ENCODE measurements around the gene EXTL1. TPM values are rescaled to one million over a fixed set of nuclear protein-coding genes. Genes with fewer than 3 reads are reported as not detected.
"Not testable (repeated sequence)": the region's sequence is repeated elsewhere in the genome, so short reads cannot be mapped to it uniquely, and the experiment has no call there.

Gene EXTL1
- polyA plus RNA-seq (2013, experiment 1 of 2) = 0.45 TPM
- 0.82 TPM for polyA plus RNA-seq (2013, experiment 2 of 2)

- Histone ChIP-seq H3K27me3 (ENCODE audit: insufficient read depth, low read length) (no peaks in the 10 kb centered on the region), H3K36me3 (ENCODE audit: insufficient read depth, low read length) (no peaks in the 10 kb centered on the region), H3K27ac (ENCODE audit: low read depth, low read length) (no peak within 1 kb of the TSS), H3K4me3 (ENCODE audit: low read length) (peak within 1 kb of the TSS; percentile 49), H3K9me3 (ENCODE audit: insufficient read depth, low read depth, low read length) (no peaks in the 10 kb centered on the region), H3K4me1 (ENCODE audit: insufficient read depth, low read length) (peaks cover 5% of the 10 kb centered on the region; the same call in 1 of the 2 replicates), H3K9ac (ENCODE audit: low read depth, low read length) (no peak within 1 kb of the TSS; the same call in 1 of the 2 replicates)
- WGBS = 40% methylated on average over 15 of the region's 15 CpGs
Measured at GRCh38 chr1:26021647-26022403, at the start of gene EXTL1. Gene EXTL1 (plus strand): TSS chr1:26021775. CDS start chr1:26022647, 872 bp downstream.

GRCh38 chr1:25971811-25972180 is 49.8 kb upstream of the EXTL1 start:
- no peaks in the 10 kb centered on the region for H3K27me3 ChIP-seq (ENCODE audit: insufficient read depth, low read length)
- H3K9ac ChIP-seq (ENCODE audit: low read depth, low read length) = no peak overlapping the region
- no peaks in the 10 kb centered on the region for H3K4me1 ChIP-seq (ENCODE audit: insufficient read depth, low read length)
- H3K27ac ChIP-seq (ENCODE audit: low read depth, low read length) = no peak overlapping the region
- WGBS = no CpG with 5 or more reads among the region's 1 CpG
- no peaks in the 10 kb centered on the region for H3K9me3 ChIP-seq (ENCODE audit: insufficient read depth, low read depth, low read length)
- no peak overlapping the region for H3K4me3 ChIP-seq (ENCODE audit: low read length)
- H3K36me3 ChIP-seq (ENCODE audit: insufficient read depth, low read length) = peaks cover 66% of the 10 kb centered on the region

DNA sequence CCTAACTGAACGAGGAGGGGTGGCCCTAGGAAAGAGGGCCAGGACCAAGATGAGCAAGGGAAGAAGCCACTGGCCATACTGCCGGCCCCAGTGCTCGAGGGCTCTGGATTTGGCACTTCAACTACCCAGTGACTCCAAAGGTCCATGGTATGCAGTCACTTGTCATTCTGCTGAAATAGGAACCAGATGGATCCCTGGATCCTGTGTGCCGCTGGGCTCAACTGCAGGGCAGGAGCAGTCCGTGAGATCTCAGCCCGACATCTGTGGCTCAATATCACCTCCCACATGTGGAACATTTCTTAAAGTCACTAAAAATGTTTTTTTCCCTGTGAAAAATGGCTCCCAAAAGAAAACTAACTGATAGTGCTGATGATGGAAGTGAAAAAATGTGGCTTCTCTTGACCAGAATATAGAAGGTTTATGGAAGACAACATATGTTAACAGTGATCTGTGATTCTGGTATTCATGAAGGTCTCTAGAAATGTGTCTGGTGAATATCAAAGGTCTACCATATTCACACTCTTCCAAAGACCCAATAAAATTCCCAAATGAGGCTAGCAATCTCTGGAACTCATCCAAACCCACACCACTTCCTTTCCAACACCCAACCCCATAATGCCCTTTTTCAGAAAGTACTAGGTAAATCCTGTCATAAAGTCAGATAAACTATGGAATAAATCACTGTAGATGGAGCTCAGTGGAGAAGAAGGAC is 47.8 kb upstream of the EXTL1 start:
- Histone ChIP-seq H3K27ac (ENCODE audit: low read depth, low read length) (no peak overlapping the region), H3K4me3 (ENCODE audit: low read length) (no peak overlapping the region), H3K27me3 (ENCODE audit: insufficient read depth, low read length) (no peaks in the 10 kb centered on the region), H3K36me3 (ENCODE audit: insufficient read depth, low read length) (peaks cover 63% of the 10 kb centered on the region), H3K9ac (ENCODE audit: low read depth, low read length) (no peak overlapping the region), H3K9me3 (ENCODE audit: insufficient read depth, low read depth, low read length) (no peaks in the 10 kb centered on the region), H3K4me1 (ENCODE audit: insufficient read depth, low read length) (no peaks in the 10 kb centered on the region)
- 94% methylated on average over 6 of the region's 6 CpGs for WGBS

DNA sequence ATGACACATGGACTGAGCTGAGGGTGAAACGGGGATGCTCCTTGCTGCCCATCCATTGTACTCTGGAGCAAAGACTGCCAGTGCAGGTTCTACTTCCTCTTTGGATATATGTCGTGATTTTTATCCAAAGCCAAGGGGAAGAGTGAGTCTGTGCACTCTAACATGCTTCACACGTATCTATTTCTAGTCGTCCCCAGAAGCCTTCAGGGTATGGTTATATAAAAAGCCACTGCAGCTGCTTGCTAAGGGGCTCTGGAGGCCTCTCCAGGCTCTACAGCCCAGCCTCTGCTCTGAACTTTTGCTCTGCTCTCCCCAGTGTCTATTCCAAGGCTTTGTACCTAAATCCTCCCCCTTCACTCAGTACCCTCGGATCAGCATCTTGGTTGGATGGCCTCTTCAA is 43.8 kb upstream of the EXTL1 start:
- H3K36me3 ChIP-seq (ENCODE audit: insufficient read depth, low read length) = peaks cover 70% of the 10 kb centered on the region
- no peaks in the 10 kb centered on the region for H3K27me3 ChIP-seq (ENCODE audit: insufficient read depth, low read length)
- no peak overlapping the region for H3K27ac ChIP-seq (ENCODE audit: low read depth, low read length)
- no peaks in the 10 kb centered on the region for H3K4me1 ChIP-seq (ENCODE audit: insufficient read depth, low read length)
- H3K9me3 ChIP-seq (ENCODE audit: insufficient read depth, low read depth, low read length) = no peaks in the 10 kb centered on the region
- H3K4me3 ChIP-seq (ENCODE audit: low read length) = no peak overlapping the region
- H3K9ac ChIP-seq (ENCODE audit: low read depth, low read length) = no peak overlapping the region
- WGBS = 98% methylated on average over 5 of the region's 5 CpGs

GRCh38 chr1:25978403-25978802 is 43.2 kb upstream of the EXTL1 start:
- Histone ChIP-seq H3K27ac (ENCODE audit: low read depth, low read length) (no peak overlapping the region), H3K9ac (ENCODE audit: low read depth, low read length) (no peak overlapping the region), H3K4me3 (ENCODE audit: low read length) (no peak overlapping the region), H3K27me3 (ENCODE audit: insufficient read depth, low read length) (no peaks in the 10 kb centered on the region), H3K4me1 (ENCODE audit: insufficient read depth, low read length) (no peaks in the 10 kb centered on the region), H3K36me3 (ENCODE audit: insufficient read depth, low read length) (peaks cover 70% of the 10 kb centered on the region), H3K9me3 (ENCODE audit: insufficient read depth, low read depth, low read length) (no peaks in the 10 kb centered on the region)
- 95% methylated on average over 2 of the region's 2 CpGs for WGBS

- Histone ChIP-seq H3K27me3 (ENCODE audit: insufficient read depth, low read length) (no peaks in the 10 kb centered on the region), H3K4me3 (ENCODE audit: low read length) (no peak overlapping the region), H3K9me3 (ENCODE audit: insufficient read depth, low read depth, low read length) (no peaks in the 10 kb centered on the region), H3K36me3 (ENCODE audit: insufficient read depth, low read length) (peaks cover 70% of the 10 kb centered on the region), H3K4me1 (ENCODE audit: insufficient read depth, low read length) (no peaks in the 10 kb centered on the region), H3K9ac (ENCODE audit: low read depth, low read length) (no peak overlapping the region), H3K27ac (ENCODE audit: low read depth, low read length) (no peak overlapping the region)
- 95% methylated on average over 7 of the region's 7 CpGs for WGBS
Measured at GRCh38 chr1:25979210-25979609, 42.4 kb upstream of the EXTL1 start.

- Histone ChIP-seq H3K9me3 (ENCODE audit: insufficient read depth, low read depth, low read length) (no peaks in the 10 kb centered on the region), H3K36me3 (ENCODE audit: insufficient read depth, low read length) (peaks cover 63% of the 10 kb centered on the region), H3K4me3 (ENCODE audit: low read length) (no peak overlapping the region), H3K4me1 (ENCODE audit: insufficient read depth, low read length) (no peaks in the 10 kb centered on the region), H3K27me3 (ENCODE audit: insufficient read depth, low read length) (no peaks in the 10 kb centered on the region), H3K27ac (ENCODE audit: low read depth, low read length) (no peak overlapping the region), H3K9ac (ENCODE audit: low read depth, low read length) (no peak overlapping the region)
- WGBS = no CpG with 5 or more reads among the region's 1 CpG
Measured at GRCh38 chr1:25985171-25985570, 36.4 kb upstream of the EXTL1 start.

- Histone ChIP-seq H3K9ac (ENCODE audit: low read depth, low read length) (no peak overlapping the region), H3K9me3 (ENCODE audit: insufficient read depth, low read depth, low read length) (no peaks in the 10 kb centered on the region), H3K4me1 (ENCODE audit: insufficient read depth, low read length) (no peaks in the 10 kb centered on the region), H3K4me3 (ENCODE audit: low read length) (no peak overlapping the region), H3K36me3 (ENCODE audit: insufficient read depth, low read length) (peaks cover 64% of the 10 kb centered on the region), H3K27ac (ENCODE audit: low read depth, low read length) (no peak overlapping the region), H3K27me3 (ENCODE audit: insufficient read depth, low read length) (no peaks in the 10 kb centered on the region)
- 94% methylated on average over 3 of the region's 3 CpGs for WGBS
Measured at GRCh38 chr1:25985670-25986069, 35.9 kb upstream of the EXTL1 start.

GRCh38 chr1:25986773-25987172 is 34.8 kb upstream of the EXTL1 start:
- H3K27ac ChIP-seq (ENCODE audit: low read depth, low read length); H3K27me3 ChIP-seq (ENCODE audit: insufficient read depth, low read length); H3K9ac ChIP-seq (ENCODE audit: low read depth, low read length): not testable (repeated sequence)

GRCh38 chr1:25987951-25988350 is 33.6 kb upstream of the EXTL1 start:
- H3K36me3 ChIP-seq (ENCODE audit: insufficient read depth, low read length) = peaks cover 44% of the 10 kb centered on the region
- H3K4me1 ChIP-seq (ENCODE audit: insufficient read depth, low read length) = no peaks in the 10 kb centered on the region
- 93% methylated on average over 2 of the region's 2 CpGs for WGBS
- no peak overlapping the region for H3K9ac ChIP-seq (ENCODE audit: low read depth, low read length)
- no peak overlapping the region for H3K4me3 ChIP-seq (ENCODE audit: low read length)
- no peaks in the 10 kb centered on the region for H3K9me3 ChIP-seq (ENCODE audit: insufficient read depth, low read depth, low read length)
- H3K27me3 ChIP-seq (ENCODE audit: insufficient read depth, low read length) = no peaks in the 10 kb centered on the region
- no peak overlapping the region for H3K27ac ChIP-seq (ENCODE audit: low read depth, low read length)

More at GRCh38 chr1:25986773-25987172, 34.8 kb upstream of the EXTL1 start:
- H3K36me3 ChIP-seq (ENCODE audit: insufficient read depth, low read length) = peaks cover 55% of the 10 kb centered on the region
- not testable (repeated sequence) for H3K4me3 ChIP-seq (ENCODE audit: low read length); H3K4me1 ChIP-seq (ENCODE audit: insufficient read depth, low read length); H3K9me3 ChIP-seq (ENCODE audit: insufficient read depth, low read depth, low read length)
- 95% methylated on average over 10 of the region's 10 CpGs for WGBS

- Histone ChIP-seq H3K27ac (ENCODE audit: low read depth, low read length) (no peak overlapping the region), H3K9me3 (ENCODE audit: insufficient read depth, low read depth, low read length) (no peaks in the 10 kb centered on the region), H3K4me1 (ENCODE audit: insufficient read depth, low read length) (0 out of 2 replicates have a peak, but pooled peaks cover 3% of the 10 kb centered on the region), H3K27me3 (ENCODE audit: insufficient read depth, low read length) (no peaks in the 10 kb centered on the region), H3K36me3 (ENCODE audit: insufficient read depth, low read length) (peaks cover 28% of the 10 kb centered on the region), H3K4me3 (ENCODE audit: low read length) (no peak overlapping the region), H3K9ac (ENCODE audit: low read depth, low read length) (no peak overlapping the region)
- 91% methylated on average over 10 of the region's 11 CpGs for WGBS
Measured at GRCh38 chr1:25989440-25990234, 31.9 kb upstream of the EXTL1 start.
